Subcutaneous adipose tissue (tissue), 4 donors: ENCODE results near the gene NSUN7. TPM values are rescaled to one million over a fixed set of nuclear protein-coding genes. Genes with fewer than 3 reads are reported as not detected.

Experiments used
- total RNA-seq, 4 donors: library from RNA; depleted of rRNA; stranded (reverse); fragments of >200 nt; gene quantifications; one replicate each; pipeline ENCODE4 v1.1.0, GENCODE V29; 2016
- TF ChIP-seq, protein P1 (sequence below): fragments of 450-650 bp; IDR thresholded peaks from one replicate; pipeline ENCODE4 v1.5.1; 2016; ENCODE audit warnings: low read depth, mild to moderate bottlenecking, control low read depth, antibody characterized with exemption, moderate library complexity

NSUN7 gene
- total RNA-seq, 4 donors from 2014 or later, result 0.16 to 4.0 (median 1.3) TPM

DNA sequence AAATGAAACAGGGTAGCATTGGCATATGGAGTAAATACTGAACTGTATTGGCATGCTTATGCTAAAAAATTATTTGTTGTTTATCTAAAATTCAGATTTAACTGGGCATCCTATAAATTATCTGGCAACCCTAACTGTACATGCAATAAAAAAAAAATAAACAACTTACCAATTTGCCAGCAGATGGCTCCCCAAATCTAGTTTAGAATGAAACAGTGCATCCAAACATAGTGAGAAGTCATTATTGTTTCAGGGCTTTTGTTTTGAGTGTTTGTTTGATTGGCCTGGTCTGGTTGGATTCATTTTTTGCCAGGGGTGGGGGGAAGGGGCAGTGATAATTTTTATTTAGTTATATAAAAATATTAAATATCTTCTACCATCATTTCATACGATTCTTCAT lies 12.8 kb upstream of the NSUN7 start:
- TF ChIP-seq, protein P1, sequence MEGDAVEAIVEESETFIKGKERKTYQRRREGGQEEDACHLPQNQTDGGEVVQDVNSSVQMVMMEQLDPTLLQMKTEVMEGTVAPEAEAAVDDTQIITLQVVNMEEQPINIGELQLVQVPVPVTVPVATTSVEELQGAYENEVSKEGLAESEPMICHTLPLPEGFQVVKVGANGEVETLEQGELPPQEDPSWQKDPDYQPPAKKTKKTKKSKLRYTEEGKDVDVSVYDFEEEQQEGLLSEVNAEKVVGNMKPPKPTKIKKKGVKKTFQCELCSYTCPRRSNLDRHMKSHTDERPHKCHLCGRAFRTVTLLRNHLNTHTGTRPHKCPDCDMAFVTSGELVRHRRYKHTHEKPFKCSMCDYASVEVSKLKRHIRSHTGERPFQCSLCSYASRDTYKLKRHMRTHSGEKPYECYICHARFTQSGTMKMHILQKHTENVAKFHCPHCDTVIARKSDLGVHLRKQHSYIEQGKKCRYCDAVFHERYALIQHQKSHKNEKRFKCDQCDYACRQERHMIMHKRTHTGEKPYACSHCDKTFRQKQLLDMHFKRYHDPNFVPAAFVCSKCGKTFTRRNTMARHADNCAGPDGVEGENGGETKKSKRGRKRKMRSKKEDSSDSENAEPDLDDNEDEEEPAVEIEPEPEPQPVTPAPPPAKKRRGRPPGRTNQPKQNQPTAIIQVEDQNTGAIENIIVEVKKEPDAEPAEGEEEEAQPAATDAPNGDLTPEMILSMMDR, result no peak

GRCh38 chr4:40737879-40738278 lies 11.9 kb upstream of the NSUN7 start:
- TF ChIP-seq, protein P1, result no peak

DNA sequence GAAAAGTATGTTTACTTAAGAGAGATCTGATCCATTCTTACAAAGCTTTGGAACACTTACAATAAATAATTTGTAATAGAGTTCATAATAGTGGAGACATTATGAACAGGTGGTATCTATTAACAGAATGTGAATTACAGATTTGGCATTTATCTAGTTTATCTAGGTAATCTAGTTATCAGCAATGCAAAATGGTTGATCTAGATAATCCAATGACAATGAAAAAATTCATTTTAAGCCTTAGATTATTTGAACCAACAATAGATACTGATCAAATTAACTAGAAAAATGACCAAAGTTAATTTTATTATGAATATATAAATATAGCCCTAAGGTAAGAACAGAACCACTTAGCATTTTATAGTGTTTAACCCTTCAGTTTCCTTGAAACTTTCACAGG lies 10.4 kb upstream of the NSUN7 start:
- TF ChIP-seq, protein P1, result no peak

DNA sequence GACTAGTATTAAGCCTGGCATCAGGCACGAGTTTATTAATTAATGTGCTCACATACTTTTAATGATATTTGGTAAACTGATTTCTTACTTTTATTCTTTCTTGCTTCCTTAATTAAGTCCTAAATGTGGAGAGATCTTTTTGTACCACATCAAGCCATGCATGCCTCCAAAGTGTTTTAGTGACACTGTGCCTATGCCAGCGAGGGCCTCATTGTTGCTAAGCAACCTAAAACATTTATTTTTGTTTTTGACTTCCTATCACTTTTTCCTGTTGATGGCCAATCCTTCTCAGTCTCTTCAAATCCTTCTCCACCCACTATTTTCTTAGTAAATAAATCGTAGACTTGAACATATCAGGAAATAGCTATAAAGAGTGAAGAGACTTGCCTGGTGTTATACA lies 5.5 kb upstream of the NSUN7 start:
- TF ChIP-seq, protein P1, result no peak

DNA sequence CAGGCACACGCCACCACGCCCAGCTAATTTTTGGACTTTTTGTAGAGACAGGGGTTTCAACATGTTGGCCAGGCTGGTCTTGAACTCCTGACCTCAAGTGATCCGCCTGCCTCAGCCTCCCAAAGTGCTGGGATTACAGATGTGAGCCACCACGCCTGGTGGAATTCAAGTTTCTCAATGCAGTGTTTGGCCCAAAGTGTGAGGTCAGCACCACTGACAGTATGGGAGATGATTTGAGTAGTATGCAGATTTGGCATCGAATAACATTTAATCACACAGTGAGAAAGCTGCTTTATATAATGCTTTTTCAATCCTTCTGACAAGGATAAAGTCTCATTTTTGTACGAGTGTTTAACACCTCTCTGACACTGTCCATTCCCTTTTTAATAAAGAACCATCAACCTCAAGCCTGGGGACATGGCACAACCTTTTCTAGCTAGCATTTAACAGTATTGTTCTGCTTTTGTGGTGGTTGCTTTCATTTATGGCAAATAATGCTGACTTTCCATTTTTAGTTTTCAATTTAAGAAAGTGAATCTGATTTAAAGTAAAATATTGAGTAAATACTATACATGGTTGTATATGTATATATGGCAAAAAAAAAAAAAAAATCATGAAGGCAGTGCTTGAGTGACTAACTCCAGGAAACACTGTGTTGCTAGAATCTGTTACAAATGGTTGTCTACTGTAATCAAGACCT lies 4.3 kb upstream of the NSUN7 start:
- TF ChIP-seq, protein P1, result no peak

DNA sequence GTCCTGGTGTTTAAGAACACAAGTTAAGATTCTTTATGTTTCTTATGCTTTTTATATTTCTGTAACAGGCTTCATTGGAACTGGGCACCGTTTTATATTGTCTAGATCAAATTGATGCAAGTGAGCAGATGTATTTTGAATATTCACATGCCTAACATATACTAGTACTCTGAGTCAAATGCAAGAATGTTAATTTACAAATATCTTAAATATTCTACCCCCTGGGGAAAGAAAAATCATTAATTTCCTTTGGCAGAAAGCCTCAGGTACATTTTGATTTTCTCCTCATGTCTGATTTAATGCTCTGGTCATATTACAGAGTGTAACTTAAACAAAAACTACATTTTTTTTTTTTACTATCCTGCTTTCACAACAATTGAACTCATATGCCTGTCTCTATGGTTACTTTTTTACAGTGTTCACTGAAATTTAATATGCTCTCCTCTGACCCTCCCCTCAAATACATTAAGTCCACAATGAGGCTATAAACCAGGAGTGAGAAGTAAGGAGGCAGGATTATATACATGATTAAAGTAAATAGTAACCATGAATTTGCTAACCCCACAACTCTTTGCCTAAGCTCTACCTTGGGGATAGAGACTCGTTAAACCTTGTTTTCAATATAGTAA lies 2.4 kb upstream of the NSUN7 start:
- TF ChIP-seq, protein P1, result no peak

DNA sequence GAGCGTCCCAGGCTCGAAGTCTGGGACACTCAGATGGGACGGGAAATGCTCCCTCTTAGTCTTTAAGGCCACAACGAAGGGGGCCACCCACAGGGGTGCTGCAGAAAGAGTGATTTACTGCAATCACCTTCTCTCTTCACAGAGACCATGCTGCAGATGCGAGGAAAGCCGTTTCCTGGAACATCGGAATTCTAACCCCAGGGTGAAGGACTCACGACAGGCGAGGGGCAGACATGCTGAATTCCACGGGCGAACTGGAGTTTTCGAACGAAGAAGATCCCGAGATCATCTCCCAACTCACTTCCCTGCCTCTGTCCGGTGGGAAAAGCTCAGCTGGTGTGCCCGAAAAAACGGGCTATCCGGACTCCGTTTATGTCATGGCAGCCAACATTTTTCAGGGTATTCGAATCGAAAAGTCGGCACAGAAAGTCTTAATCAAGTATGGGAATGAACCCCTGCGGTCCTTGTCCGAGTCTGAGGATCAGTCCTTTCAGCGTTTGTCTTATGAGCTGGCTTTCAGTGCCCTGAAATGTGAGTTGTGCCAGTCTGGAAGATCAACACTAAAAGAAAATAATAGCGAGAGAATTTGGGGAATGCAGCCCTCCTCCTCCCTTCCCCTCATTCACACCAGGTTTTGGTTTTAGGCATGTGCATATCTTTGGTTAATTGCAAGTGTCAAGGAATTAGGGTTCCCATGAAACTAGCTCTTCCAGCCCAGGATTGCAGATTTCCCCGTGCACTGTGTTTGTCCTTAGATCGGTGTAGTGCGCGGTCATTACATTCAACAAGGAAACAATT lies 905 bp downstream of the NSUN7 start:
- TF ChIP-seq, protein P1, result no peak
